NK-92 treated with Interleukin-12 subunit alpha and Interleukin-12 subunit beta, amount 100 ng/mL, for 24 hours (cell line): ENCODE results near the gene ZNF213.
A peak's percentile ranks its signal among the peaks of the same experiment; 100 is the strongest.
"Not testable (repeated sequence)": the region's sequence is repeated elsewhere in the genome, so short reads cannot be mapped to it uniquely, and the experiment has no call there.

Source experiments
- DNase-seq: peaks from one replicate; lab custom pipeline; 2025; lab: John Stamatoyannopoulos, UW

Gene ZNF213

DNA sequence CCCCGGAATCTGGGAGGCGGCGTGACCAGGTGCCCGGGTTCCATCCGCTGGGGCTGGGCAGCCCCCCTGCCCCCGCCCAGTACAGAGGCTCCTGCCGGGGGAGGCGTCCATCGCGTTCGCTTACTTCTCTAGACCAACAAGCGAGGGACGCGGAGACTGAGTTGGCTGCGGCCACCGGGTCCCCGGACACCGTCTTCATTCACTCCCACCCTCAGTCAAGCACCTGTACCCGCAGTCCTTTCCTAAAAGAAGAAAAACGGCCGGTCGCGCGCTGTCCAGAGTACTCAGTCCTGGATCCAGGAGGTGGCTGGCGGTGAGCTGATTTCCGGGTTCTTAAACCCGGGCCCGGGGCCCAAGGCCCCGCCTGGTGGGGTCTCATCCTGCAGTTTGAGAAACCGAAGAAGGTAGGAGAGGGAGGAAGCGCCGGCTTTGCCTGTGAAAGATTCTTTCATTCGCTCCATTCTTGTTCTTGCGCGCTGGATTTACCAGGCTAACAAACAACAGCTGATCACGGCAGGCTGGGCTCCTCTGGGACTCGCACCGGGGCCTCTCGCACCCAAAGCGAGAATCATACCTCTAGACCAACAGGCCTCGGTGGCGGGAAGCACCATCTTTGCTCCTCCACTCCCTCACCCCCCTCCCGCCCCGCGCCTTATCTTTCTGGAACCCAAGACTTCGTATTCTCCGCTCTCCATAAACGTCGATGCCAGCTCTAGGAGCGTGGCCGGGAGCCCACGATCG is 35.8 kb downstream of the ZNF213 start:
- no peak for DNase-seq

DNA sequence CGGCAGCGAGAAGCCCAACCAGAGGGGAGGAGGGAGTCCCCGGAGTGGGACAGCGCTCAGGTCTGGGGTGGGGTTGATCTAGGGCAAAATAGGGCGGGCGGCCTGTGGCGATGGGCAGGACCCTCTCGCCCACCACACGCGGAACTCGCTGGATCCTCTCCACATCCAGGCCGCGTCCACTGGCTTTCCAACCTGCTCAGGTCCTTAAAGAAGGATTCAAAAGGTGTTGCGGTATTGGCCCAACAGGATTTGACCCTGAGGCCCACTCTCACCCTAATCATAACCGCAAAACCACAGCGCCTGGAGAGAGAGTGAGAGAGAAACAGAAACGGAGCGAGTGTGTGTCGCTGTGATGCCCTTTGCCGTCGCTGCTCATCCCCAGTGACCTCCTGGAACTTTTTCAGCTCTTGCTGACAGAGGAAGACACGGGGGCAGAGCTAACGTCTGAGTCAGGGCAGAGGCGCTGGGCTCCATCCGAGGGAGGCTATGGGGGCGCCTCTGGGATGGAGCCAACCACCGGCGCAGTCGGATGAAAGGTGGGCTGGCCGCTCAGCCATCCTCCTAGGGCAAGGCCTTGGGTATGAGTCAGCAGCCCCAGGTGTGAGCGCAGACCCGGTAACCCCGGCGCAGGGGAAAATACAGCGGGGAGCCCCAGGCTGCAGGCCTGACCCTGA is 36.5 kb downstream of the ZNF213 start:
- DNase-seq = no peak

DNA sequence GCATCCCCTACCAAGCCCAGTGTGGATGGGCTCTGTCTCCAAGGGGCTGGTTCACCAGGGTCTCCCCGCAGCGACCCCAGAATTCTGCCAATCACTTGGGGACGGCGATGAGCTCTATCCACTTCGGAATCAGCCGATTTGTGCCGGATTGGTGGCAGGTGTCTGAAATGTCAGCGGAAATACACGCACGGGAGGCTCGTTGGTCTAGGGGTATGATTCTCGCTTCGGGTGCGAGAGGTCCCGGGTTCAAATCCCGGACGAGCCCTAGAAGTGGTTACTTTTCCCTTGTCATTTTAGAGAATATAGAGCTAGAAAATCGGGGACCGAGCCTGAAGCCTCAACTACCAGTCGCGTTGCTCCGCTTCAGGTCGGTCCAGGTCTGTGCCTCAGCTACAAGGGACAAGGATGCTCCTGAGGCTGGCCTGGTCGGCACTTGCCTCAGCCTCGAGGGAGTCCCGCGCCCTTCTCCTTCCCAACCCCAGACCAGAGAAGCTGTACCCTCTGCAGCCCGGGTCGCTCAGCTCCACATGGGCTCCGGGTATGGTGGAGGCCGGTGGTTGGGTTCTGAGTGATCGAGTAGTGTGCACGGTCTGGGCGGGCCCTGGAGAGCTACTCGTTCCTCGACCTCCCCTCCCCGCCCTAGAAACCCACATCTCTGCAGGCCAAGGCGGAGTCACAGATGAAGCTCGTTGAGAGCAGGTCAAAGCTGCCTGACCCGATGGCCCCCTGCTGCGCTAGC is 37.2 kb downstream of the ZNF213 start:
- no peak for DNase-seq

DNA sequence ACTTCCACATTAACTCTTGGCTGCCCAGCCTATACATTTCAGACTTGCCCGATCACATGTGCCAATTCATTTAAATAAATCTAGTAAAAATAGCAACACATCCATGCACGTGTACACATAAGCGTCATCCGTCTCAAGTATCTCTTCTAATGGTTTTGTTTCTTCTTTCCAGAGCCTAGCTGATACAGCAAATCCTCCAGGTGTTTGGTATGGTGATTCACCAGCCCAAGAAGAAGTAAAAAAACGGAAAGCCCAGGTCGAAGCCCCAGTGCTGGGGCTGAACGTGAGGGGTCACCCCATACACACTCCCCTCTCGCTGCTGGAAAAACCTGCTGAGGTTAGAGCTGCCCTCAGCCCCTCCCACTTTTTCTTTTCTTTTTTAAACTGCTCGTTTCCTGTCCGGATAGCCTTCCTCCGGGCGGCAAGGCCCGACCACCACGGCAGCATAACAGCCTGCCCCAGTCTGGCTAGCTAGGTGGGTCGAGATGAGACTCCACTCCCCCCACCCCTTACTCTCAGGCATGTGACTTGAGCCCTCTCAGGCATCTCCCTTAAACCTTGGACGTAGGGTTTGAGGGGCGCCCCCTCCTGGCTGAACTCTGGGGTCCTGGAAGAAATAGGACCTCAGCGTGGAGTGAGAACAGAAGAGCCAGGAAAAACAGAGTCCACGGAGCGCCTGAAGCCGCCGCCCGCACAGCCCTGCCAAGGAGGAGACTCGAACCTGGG is 39.2 kb downstream of the ZNF213 start:
- peak; percentile 57 for DNase-seq

DNA sequence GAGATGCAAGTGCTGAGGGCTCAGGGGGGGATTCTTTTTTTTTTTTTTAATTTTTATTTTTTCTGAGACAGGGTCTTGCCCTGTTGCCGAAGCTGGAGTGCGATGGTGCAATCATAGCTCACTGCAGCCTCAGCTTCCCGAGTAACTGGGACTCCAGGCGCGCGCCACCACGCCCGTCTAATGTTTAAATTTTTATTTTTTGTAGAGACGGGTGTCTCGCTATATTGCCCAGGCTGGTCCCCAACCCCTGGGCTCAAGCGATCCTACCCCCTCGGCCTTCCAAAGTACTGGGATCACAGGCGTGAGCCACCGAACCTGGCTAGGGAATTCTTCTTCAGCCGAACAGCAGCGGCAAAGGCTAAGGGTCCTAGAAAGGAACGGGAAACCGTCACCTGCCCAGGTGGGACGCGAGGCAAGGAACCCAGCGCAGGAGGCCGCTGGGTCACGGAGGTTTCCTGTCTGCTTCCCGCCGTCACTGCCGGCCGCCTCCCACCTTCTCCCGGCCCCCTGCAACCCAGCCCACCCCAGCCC is 39.9 kb downstream of the ZNF213 start:
- no peak for DNase-seq

DNA sequence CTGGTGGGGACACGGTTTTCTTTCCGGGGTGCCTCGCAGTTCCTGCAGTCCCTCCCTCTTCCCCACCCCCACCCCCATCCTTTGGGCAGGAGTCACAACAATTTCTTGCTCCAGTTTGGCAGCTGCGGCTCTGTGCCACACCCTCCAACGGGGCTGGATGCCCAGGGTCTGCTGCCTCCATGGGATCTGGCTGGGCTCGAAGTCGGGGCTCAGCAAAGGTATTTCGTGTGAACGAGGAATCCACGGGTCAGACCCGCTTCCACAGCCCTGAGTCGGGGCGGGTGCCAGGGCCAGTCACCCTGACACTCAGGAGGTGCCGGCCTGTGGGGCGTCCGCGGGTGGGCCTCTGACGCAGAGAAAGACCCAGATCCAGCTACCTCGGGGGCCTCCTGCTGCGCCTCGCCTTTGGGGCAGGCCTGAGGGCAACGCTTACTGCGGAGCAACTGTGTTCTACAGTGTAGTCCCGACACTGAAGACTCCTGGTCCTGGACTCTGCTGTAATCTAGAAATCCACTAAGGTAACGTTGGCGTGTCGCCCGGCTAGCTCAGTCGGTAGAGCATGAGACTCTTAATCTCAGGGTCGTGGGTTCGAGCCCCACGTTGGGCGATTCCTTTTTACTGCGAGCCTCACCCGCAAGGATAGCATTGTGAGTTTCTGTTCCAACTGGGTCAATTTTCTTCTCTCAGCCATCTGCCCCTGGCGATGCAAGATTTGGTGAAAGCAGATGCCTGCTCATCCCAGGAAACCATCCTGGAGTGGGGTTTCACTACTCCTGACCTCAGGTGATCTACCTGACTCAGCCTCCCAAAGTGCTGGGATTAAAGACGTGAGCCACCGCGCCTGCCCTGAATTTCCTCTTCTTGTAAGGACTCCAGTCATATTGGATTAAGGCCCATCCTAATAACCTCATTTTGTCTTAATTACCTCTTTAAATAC is 40.6 kb downstream of the ZNF213 start:
- DNase-seq = no peak

DNA sequence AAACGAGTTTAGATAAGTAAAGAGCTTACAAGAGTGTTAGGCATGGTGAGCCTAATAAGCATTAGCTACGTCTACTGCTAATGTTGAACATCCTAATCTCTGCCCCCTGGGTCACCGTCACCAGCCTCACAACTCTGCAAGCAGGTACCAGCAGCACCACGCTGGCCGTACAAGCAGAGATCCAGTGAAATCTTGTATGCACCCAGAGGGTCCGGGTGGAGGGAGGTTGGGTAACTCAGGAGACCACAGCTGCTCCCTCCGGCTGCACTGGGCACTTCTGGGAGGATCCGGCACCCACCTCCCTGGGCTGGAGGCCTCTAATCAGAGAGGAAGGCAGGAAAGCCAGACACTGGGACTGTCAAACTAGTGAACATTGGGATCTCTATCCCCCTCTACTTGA is 44.8 kb downstream of the ZNF213 start:
- DNase-seq = no peak

DNA sequence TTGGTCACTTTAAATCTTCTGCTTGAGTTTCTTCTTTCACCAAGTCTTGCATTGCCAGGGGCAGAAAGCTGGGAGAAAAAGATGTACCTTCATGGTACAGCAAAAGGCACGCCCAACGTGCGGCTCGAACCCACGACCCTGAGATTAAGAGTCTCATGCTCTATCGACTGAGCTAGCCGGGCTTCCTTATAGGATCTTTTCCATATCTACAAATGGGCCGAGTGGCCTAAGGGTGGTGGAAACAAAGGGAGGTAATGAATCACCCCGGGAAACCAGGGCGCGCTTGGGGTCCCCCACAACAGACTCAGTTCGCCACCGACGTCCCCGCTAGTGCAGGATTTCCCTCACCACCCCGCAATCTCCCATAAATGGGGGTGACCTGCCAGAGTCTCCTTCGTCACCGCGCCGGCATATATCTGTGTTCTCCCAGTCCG is 45.6 kb downstream of the ZNF213 start:
- DNase-seq = no peak

DNA sequence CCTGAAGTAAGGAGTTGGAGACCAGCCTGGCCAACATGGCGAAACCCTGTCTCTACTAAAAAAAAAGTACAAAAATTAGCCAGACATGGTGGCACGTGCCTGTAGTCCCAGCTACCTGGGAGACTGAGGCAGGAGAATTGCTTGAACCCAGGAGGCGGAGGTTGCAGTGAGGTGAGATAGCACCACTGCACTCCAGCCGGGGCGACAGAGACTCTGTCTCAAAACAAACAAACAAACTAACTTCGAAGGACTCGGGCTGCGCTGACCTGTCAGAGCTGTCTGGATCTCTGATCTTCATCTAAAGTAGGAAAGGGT is 47.4 kb downstream of the ZNF213 start:
- DNase-seq = not testable (repeated sequence)

DNA sequence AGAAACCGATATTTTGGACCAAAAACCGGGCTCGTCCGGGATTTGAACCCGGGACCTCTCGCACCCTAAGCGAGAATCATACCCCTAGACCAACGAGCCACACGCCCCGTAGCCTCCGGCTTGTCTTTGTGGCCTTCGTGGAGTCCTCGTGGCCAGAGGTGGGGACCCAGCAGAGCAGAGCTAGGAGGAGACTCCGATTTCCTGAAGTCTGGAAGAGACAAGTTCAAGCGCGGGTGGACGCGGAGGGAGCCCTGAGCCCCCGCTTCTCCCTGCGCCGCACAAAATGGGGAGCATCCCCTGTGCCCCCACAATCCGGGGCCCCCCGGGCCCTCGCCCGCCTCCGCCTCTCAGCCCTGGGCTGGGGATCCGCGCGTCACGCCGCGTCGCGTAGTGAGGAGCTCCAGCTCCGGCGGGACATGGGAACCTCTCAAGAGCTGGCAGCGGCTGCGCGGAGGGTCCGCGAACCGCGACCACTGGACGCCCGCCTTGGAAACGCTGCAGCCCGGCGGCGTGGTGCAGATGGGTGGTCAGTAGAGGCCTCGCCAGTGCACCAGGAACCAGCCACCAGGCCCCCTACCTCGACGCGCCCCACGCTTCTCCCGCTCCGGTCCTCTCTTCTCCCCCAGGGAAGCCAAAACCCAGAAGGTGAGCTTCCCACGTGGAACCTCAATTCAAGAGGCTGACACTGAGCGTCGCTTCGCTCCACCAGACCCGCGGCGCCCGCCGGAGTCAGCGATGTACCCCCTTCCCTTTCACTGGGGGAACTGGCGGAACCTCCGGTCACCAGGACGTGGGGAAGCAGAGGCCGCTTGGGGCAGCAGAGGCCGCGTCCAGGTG is 48.0 kb downstream of the ZNF213 start:
- DNase-seq = no peak

DNA sequence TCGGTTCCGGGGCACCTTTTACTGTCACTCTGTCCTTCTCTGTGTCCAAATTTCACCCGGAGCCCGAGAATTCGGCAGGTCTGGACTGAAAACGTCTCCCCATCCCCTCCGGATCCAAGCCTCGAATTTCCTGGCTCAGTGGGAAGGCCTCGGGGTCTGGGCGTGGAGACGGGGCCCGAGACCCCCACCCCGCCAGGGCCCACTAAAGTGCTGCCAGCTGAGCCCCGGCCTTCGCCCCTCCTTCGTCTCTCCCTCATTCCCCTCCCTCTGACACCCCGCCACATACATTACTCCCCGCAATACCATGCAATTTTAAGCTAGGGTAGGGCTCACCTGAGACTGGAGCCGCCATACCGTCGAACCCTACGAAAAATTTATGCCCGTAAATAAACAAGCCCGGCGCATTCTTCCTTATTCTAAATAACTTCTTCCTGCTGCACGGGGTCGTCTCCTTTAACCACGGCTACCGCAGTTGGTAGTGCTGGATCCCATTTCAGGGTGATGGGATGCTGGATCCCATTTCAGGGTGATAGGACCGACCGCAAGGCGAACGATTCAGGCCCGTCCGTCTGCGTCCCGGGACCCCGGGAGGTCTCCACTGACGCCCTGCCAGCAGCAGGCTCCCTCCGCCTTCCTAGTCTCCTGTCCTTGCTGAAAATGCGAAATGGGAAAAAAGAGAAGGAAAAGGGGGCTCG is 48.8 kb downstream of the ZNF213 start:
- no peak for DNase-seq

DNA sequence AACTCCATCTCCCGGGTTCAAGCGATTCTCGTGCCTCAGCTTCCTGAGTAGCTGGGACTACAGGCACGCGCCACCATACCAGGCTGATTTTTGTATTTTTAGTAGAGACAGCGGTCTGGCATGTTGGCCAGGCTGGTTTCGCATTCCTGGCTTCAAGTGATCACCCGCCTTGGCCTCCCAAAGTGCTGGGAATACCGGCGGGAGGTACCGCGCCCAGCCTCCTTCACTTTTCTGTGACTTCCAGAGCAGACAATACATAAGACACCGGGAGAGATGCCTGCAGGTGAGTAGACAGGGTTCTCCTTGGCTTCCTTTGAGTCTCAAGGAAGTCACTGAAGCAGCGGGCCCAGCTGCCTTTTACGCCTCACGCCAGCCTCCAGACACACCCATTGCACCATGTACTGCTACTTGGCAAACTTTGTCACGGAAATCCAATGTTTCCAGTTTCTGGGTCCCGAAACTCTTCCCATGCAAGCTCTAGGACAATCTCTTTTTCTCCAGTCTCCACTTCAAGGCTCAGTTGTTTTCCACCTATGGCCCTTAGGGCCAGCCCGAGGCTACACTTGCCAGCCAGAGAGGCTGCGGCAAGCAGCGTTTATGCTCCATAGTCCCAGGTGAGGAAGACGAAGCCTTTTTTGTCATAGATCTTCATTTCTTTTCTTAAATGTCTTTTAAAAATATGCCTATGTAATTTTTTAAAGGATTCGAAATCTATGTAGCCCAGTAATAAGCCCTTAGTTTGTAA is 52.3 kb downstream of the ZNF213 start:
- DNase-seq = no peak

DNA sequence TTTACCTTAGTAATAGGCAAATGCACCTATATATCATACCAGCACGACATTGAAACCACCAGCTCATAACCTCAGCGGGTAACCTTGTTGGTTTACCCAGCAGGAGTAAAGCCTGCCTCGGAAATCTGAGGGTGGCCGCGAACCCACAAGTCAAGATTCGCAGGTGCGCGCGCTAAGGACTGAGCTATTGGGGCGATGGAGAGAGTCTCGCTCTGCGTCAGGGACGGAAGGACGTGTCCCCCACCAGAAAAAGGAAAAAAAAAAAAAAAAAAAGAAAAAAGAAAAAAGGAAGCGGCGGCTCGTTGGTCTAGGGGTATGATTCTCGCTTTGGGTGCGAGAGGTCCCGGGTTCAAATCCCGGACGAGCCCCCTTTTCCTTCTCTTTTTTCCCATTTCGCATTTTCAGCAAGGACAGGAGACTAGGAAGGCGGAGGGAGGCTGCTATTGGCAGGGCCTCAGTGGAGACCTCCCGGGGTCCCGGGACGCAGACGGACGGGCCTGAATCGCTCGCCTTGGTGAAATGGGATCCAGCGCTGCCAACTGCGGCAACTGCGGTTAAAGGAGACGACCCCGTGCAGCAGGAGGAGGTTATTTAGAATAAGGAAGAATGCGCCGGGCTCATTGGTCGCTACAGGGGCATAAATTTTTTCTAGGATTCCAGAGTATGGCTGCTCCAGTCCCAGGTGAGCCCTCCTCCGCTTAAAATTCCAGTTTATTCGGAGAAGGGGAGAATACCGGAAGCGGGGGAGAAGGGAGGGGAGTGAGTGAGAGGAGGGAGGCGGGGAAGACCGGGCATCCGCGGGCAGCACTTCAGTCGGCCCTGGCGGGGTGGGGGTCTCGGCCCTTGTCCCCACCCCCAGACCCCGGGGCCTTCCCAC is 53.2 kb downstream of the ZNF213 start, which contains the start of gene OR1F1:
TSS of gene OR1F1 (plus strand) at position 407 of the 877 bp plus-strand sequence.
- no peak for DNase-seq

DNA sequence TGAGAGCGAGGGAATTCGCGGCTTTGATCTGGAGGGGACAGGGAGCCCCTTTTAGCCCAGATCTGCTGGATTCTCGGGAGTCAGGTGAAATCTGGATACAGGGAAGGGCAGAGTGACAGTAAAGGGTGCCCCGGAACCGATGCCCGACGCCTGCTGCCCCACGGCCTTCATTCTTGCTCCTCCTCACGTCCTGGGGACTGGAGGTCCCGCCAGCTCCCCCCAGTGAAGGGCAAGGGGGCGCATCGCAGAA is 53.8 kb downstream of the ZNF213 start:
- DNase-seq = no peak

DNA sequence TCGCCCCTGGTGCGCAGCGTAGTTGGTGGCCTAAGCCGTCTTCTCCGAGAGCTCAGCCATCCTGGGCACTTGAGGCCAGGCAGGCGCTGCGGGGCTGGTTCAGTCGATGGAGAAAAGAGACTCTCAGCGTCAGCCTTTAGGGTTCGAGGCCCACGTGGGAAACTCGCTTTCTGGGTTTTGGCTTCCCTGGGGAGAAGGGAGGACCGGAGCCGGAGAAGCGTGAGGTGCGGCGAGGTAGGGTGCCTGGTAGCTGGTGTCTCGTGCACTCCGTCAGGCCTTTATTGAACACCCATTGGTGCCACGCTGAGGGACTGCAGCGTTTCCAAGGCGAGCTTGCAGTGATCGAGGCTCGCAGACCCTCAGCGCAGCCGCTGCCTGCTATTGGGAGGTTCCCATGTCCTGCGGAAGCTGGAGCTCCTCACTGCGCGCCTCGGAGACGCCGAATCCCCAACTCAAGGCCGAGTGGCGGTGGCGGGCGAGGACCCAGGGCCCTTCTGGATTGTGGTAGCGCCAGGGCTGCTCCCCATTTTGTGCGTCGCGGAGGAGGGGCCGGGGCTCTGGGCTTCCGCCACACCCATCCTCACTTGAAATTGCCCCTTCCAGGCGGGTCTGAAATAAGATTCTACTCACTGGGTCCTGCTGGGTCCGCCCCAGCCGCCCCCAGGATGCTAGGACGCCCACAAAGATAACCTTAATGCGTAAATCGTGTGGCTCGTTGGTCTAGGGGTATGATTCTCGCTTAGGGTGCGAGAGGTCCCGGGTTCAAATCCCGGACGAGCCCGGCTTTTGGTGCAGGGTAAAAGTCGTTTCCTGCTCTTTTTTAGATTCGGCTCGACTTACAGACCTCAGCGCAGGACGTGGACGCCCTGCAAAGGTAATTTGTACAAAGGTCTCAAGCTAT is 54.3 kb downstream of the ZNF213 start:
- DNase-seq = peak; percentile 36

DNA sequence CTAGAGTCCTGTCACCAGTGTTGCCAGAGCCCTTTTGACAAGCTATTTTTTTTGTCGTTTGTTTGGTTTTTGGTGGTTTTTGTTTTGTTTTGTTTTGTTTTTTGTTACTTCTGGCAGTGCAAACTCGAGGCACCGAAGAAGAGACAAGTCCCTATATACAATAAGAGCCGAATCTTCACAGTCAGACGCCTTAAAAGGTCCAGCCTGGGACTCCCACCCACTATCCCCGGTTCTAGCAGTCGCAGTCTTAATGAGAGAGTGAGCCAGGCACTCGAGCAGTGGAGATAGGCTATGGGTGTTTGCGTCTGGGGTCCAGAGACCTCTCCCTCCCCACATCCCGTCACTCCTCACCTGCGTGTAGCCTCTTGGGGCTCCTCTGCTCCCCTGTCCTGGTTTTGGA is 55.0 kb downstream of the ZNF213 start:
- no peak for DNase-seq

DNA sequence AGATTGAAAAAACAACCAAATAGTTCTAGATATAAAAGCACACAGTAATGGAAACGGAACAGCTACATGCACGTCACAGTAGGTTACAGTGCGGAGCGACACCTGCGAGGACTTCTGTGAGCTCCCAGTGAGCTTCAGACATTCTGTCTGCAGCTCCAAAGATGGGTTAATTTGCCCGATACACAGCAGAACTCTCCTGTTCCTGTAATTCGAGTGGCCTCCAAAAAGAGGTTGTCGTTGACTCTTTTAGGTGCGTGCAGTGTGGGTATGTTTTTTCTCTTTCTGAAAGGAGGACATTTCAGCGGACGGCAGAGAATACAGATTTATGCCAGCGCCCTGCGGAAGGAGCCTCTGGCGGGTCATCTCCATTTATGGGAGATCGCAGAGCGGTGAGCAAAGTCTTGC is 56.1 kb downstream of the ZNF213 start:
- DNase-seq = no peak
